NB4 (cell line): ENCODE results near the gene SCAMP5.

ENCODE experiments used
- CTCF ChIP-seq: IDR thresholded peaks from one replicate; pipeline ENCODE4 v1.5.1; 2012; ENCODE audit warnings: low read depth, low read length
- MAX ChIP-seq: IDR thresholded peaks from 2 replicates; pipeline ENCODE4 v1.6.1; 2011; ENCODE audit warnings: low read depth, low read length
- MYC ChIP-seq: IDR thresholded peaks from 2 replicates; pipeline ENCODE4 v1.6.1; 2011; ENCODE audit warnings: low read depth, low read length
- POLR2A ChIP-seq: IDR thresholded peaks from 2 replicates; pipeline ENCODE4 v1.6.1; 2011; ENCODE audit warnings: mild to moderate bottlenecking; ENCODE audit not compliant: insufficient read length; ENCODE audit errors: extremely low read depth

GRCh38 chr15:75042730-75043508 lies 47.6 kb downstream of the SCAMP5 start:
- peak; percentile 83 for TF ChIP-seq CTCF
- no peak for TF ChIP-seq POLR2A
- peak; percentile 80 for TF ChIP-seq MAX
- peak; percentile 92 for TF ChIP-seq MYC
